Stromal cell of bone marrow (primary cell): Measurements from ENCODE around the gene ITIH3.
"Not testable (repeated sequence)": the region's sequence is repeated elsewhere in the genome, so short reads cannot be mapped to it uniquely, and the experiment has no call there.

ENCODE experiments used
- DNase-seq: peaks from one replicate; pipeline ENCODE4 v3.0.0-alpha.2; 2012; ENCODE audit warnings: low read depth

The ITIH3 gene, protein sequence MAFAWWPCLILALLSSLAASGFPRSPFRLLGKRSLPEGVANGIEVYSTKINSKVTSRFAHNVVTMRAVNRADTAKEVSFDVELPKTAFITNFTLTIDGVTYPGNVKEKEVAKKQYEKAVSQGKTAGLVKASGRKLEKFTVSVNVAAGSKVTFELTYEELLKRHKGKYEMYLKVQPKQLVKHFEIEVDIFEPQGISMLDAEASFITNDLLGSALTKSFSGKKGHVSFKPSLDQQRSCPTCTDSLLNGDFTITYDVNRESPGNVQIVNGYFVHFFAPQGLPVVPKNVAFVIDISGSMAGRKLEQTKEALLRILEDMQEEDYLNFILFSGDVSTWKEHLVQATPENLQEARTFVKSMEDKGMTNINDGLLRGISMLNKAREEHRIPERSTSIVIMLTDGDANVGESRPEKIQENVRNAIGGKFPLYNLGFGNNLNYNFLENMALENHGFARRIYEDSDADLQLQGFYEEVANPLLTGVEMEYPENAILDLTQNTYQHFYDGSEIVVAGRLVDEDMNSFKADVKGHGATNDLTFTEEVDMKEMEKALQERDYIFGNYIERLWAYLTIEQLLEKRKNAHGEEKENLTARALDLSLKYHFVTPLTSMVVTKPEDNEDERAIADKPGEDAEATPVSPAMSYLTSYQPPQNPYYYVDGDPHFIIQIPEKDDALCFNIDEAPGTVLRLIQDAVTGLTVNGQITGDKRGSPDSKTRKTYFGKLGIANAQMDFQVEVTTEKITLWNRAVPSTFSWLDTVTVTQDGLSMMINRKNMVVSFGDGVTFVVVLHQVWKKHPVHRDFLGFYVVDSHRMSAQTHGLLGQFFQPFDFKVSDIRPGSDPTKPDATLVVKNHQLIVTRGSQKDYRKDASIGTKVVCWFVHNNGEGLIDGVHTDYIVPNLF

DNA sequence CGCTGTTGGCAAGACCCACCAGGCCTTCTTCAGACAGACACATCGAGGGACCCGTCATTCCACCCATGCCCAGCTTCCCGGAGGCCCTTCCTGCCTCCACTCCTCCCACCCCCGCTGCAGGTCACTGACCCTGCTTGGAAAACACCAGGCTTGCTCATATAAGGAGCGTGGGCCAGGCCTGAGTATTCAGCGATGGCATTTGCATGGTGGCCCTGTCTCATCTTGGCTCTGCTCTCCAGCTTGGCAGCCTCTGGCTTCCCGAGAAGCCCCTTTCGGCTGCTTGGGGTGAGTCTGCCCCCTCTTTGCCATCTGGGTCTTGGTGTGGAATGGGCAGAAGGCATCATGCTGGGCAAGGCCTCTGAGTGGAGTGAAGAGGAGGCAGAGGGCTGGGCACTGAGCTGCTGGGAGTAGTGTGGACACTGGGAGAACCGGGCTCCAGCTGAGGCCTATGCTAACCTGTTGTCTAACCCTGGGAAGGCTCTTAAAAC lies at the start of gene ITIH3:
TSS of gene ITIH3 (plus strand) at position 185 of the 488 bp plus-strand sequence. CDS start at position 193, 8 bp downstream.
- no peak for DNase-seq

- no peak for DNase-seq
Measured at GRCh38 chr3:52752045-52752660, 42.4 kb upstream of the ITIH3 start.

GRCh38 chr3:52754373-52754772 lies 40.2 kb upstream of the ITIH3 start:
- no peak for DNase-seq

DNA sequence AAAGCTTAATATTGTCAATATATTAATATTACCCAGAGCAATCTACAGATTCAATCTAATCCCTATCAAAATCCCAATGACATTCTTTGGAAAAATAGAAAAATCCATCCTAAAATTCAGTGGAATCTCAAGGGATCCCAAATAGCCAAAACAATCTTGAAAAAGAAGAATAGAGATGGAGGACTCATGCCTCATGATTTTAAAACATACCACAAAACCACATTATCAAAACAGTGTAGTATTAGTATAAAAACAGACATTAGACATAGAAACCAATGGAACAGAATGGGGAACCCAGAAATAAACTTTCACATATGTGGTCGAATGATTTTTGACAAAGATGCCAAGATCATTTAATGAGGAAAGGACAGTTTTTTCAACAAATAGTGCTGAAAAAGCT lies 38.5 kb upstream of the ITIH3 start:
- peak; percentile 24 for DNase-seq

DNA sequence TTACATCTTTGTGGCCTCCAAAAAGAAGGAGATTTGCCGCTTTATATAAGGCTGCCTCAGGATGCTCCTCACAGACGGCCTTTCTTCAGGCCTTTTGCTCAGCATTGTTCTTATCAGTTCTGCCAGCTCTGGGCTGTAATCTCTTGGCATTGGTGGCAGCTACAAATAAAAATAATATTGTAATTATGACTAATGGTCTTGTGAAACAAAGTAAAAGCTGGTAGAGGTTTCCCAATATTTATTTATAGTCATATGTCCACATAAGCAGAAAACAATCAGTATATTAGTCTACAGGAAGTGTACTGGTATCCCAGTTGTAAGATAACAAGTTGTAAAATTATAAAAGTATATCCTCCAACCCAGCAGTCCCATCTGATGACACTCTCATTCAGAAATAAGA lies 31.1 kb upstream of the ITIH3 start:
- DNase-seq: no peak

- no peak for DNase-seq
Measured at GRCh38 chr3:52769786-52770455, 24.7 kb upstream of the ITIH3 start.

DNA sequence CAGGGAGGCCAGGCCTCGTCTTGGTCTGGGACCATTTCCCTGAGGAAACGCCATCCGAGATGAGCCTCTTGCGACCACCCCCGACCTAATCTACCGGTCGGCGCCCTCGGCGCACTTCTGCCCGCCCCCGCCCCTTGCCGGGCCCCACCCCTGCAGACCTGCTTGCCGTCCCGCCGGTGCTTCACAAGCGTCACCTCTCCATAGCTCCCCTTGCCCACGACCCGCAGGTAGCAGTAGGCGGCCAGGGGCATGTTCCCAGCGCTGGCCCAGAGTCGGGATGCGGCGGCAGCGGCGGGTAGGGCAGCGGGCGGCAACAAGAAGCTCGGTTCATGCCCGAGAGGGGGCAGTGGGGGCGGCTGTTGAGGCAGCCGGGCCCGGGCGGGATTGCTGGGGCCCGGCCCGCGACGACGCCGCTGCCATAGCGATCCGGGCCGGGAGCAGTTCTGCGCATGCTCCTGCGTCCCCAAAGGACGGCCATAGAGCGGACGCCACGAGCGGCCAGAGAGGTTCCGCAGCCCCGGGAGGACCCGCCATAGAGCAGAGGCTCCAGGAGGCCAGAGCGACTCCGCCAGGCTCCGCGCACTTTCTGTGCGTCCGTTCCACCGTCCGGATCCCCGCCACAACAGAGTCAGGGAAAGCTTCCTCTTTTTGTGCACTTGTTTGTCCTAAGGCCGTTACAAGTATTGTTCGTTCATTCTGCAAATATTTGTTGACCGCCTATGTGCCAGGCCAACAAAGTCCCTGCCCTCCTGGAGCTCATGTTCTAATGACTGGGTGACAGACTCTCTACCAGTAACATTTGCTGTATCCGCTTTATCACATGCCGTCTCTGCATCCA lies 23.9 kb upstream of the ITIH3 start, which contains the start of gene NEK4:
TSS of gene NEK4 (minus strand) at position 445 of the 838 bp plus-strand sequence. CDS start at position 251, 194 bp downstream.
- DNase-seq: peak; percentile 81

DNA sequence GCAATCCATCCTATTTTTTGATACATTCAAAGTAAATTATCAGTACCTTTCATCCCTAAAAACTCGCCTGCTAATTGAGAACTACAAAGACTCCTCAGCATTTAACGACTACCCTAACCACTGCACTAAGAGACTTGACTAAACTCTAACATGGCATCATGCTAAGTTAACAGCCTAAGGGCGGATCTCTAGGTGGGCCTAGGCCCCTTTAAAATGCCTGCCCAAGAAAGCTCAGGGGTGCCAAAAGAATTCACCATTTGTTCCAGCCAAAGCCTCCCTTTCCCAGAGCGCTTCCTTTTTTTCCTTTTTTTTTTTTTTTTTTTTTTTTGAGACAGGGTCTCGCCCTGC lies 23.3 kb upstream of the ITIH3 start:
- no peak for DNase-seq

DNA sequence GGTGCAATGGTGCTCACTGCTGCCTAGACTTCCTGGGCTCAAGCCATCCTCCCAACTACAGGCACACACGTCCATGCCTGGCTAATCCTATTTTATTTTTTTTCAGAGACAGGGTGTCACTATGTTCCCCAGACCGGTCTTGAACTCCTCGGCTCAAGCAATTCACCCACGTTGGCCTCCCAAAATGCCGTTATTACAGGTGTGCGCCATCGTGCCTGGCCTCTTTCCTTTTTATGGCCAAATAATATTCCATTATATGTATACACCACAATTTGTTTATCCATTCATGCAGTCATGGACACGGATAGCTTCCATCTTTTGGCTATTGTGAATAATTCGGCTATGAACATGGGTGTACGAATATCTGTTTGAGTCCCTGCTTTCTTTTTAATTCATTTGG lies 22.9 kb upstream of the ITIH3 start:
- no peak for DNase-seq

GRCh38 chr3:52773361-52774065 lies 21.1 kb upstream of the ITIH3 start:
- no peak for DNase-seq

- DNase-seq: no peak
Measured at GRCh38 chr3:52774066-52774713, 20.4 kb upstream of the ITIH3 start.

GRCh38 chr3:52774901-52775864 lies 19.4 kb upstream of the ITIH3 start:
- DNase-seq: no peak

- no peak for DNase-seq
Measured at GRCh38 chr3:52775877-52776276, 18.7 kb upstream of the ITIH3 start.

DNA sequence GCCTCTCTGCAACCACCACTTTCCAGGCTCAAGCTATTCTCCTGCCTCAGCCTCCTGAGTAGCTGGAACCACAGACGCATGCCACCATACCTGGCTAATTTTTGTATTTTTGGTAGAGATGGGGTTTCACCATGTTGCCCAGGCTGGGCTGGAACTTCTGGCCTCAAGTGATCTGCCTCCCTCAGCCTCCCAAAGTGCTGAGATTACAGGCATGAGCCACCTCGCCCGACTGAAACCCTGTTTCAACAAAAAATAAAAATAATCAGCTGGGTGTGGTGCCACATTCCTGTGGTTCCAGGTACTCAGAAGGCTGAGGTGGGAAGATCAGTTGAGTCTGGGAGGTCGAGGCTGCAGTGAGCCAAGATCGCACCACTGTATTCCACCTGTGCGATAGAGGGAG lies 18.1 kb upstream of the ITIH3 start:
- DNase-seq: not testable (repeated sequence)

DNA sequence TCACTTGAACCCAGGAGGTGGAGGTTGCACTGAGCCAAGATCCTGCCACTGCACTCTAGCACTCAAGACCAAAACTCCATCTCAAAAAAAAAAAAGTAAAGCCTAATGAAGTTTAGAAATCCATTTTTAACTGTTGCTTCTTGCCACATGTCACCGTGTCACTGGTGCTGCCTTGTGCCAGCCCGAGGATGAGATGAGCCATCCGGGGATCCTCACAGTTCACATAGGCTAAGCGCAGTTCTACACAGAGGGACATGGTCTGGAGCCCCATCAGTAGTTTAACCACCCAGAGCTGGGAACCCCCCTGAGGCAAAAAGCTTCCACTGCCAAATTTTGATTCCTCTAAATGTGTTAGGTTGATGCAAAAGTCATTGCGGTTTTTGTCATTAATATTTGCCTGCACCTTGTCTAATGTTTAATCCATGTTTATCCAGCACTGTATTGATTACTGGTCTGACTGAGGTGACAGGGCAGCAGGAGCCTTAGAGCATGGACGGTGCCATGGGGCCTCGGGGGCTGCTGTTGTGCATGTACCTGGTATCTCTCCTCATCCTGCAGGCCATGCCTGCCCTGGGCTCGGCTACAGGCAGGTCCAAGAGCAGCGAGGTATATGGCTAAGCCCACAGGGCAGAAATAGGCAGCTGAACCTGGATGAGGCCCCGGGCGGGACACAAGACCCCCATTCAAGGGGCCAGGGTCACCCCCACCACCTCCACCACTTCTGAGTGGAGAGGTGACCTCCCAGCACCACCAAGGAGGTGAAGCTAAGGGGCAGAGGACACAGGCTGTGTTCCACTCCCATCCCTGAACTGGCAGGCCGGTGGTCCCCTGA lies 17.3 kb upstream of the ITIH3 start, which contains the start of gene ITIH1:
TSS of gene ITIH1 (plus strand) at position 473 of the 832 bp plus-strand sequence. CDS start at position 490, 17 bp downstream.
- no peak for DNase-seq

- no peak for DNase-seq
Measured at GRCh38 chr3:52777959-52778805, 16.4 kb upstream of the ITIH3 start.
